Skeletal muscle cell (primary cell): Measurements from ENCODE around the gene ALDH3A2.
A peak's percentile ranks its signal among the peaks of the same experiment; 100 is the strongest.
"Not testable (repeated sequence)": the region's sequence is repeated elsewhere in the genome, so short reads cannot be mapped to it uniquely, and the experiment has no call there.

Experiments
- DNase-seq: peaks from one replicate; pipeline ENCODE4 v3.0.0-alpha.2; 2010; ENCODE audit warnings: low read depth
- H3K4me3 ChIP-seq: 2 replicates; pipeline ENCODE4 v1.5.1; 2011; ENCODE audit warnings: low read depth, mild to moderate bottlenecking, control low read depth, low read length, moderate library complexity

The ALDH3A2 gene

DNA sequence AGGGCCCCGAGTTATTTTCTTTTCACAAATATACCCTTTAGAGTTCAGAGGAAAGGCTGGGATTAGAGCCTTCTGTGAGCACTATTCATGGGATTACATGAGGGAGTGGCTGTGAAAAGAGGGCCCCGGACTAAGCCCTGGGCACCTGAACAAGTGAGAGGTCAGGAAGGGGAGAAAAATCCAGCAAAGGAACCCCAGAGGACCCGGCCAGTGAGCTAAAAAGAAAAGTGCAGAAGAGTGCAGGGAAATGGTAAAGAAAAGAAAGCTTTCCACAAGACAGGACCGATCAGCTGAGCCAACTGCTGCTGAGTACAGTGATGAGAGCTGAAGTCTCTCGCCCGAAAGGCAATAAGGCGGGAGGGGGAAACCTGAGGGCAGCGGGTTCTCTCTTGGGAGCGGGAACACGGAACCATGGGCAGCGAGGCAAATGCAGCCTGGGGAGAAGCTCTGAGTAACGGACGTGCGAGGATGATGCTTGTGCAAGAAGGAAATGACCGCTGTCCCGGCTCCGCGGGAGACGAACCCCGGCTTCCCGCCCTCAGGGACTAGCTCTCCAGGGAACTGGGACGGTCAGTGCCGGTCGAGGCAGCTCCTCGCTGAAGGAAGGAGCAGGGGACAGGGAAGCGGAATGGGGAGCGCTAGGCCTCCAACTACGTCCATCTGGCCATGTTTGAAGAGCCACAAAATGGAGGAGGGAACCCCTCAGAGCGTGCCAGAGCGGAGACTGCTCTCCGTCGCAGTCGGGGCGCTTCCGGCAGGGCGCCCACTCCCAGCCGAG is 665 bp upstream of the ALDH3A2 start:
- peak overlapping the region; percentile 69 for H3K4me3 ChIP-seq
- no peak for DNase-seq

DNA sequence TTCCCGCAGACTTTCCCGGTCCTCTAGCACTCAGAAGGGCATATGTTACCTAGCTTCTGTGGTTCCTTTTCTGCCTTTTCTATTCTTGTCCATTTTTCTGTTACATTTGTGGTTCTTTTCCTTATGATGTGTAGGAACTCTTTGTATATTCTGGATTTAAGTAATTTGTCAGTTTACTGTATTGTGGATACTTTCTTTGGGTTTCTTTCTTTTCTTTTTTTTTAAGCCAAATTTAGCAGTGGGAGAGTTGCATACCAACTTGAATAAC is 657 bp downstream of the ALDH3A2 start:
- no peak for DNase-seq
- peak overlapping the region; percentile 69 for H3K4me3 ChIP-seq

DNA sequence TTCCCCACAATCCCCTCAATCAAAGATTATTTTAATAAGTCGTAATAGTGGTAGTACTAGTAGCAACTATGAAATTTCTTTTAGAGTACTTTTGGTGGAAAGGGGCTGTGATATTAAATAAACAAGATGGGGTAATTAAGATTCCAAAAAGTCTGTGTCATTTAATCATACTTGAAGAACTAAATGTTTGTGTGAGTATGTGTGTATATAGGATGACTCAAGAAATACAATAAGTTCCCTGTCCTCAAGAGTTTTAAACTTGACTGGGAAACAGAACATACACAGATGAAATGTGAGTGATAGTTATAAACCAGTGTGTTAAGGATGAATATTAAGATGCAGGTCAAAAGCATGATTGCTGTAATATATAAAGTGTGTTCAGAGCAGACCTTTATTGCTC is 2.3 kb downstream of the ALDH3A2 start:
- H3K4me3 ChIP-seq, result no peak overlapping the region
- DNase-seq, result no peak

DNA sequence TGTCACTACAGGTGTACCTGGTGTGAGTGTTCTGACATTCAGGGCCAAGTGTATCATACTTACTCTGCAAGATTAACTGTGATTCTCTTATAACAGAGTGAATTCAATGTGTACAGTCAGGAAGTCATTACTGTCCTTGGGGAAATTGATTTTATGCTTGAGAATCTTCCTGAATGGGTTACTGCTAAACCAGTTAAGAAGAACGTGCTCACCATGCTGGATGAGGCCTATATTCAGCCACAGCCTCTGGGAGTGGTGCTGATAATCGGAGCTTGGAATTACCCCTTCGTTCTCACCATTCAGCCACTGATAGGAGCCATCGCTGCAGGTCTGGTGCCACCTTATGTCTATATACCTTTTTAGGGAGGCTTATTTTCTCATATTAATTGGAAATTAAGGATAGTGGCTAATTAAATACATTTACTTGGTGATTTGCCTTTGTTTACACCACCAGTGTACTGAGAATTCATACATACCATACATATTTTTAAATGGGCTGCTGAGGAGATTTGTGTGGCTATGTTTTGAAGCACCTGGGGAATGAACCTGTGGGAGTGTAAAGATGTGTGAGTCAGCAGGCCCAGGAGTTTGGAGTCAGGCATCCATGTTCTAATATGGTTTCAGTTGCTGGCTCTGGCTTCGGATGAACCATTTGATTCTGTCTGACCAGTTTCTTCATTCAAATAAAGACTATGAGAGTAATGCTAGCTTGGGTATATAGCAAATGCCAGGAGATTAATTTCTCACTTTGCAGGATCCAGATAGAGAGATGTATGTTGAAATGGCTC is 3.1 kb downstream of the ALDH3A2 start:
- no peak overlapping the region for H3K4me3 ChIP-seq
- no peak for DNase-seq

DNA sequence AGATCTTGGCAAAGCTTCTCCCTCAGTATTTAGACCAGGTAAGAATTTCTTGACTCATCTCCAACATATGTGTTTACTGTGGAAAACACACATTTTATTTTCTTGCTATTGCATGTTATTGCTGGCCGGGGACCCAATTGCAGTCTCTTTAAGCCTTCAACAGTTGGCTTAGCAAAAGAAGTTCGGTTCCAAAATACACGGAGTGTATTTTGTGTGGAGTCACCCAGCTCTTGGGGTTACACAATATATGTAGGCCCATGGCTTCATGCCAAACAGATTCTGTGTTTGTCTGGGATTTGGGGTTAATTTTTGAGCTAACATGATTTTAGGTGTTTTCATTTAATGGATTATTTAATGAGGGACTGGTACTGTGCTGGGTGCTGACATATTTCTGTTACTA is 4.0 kb downstream of the ALDH3A2 start:
- DNase-seq, result no peak
- H3K4me3 ChIP-seq, result no peak overlapping the region

DNA sequence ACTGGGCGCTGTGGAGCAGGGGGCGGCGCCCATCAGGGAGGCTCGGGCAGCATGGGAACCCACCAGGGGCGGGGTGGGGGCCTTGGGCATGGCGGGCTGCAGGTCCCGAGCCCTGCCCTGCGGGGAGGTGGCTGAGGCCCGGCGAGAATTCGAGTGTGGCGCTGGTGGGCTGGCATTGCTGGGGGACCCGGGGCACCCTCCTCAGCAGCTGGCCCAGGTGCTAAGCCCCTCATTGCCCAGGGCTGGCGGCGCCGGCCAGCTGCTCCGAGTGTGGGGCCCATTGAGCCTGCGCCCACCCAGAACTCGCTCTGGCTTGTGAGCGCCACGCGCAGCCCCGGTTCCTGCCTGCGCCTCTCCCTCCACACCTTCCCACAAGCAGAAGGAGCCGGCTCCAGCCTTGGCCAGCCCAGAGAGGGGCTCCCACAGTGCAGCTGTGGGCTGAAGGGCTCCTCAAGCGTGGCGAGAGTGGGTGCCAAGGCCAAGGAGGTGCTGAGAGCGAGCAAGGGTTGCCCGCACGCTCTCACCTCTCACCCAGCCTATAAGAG is 5.9 kb downstream of the ALDH3A2 start:
- no peak overlapping the region for H3K4me3 ChIP-seq
- DNase-seq, result no peak

DNA sequence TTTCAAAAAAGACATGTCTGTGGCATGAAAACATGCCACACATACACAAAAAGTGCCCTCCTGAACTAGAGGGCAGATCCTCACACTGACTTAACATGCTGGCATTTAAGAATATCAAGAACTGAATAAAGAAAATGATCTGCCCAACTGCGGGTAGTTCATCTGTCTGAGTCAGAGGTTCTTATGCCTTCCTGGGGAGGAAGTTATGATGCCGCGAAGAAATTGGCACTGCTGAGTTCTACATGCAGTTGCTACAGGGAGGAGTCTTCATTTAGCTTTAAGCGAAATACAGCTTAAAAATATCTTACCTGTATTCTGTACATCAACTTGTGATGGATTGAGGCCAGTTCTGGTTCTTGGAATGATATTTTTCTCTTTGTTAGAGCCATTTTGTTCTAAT is 6.3 kb downstream of the ALDH3A2 start:
- no peak for DNase-seq
- H3K4me3 ChIP-seq, result no peak overlapping the region

DNA sequence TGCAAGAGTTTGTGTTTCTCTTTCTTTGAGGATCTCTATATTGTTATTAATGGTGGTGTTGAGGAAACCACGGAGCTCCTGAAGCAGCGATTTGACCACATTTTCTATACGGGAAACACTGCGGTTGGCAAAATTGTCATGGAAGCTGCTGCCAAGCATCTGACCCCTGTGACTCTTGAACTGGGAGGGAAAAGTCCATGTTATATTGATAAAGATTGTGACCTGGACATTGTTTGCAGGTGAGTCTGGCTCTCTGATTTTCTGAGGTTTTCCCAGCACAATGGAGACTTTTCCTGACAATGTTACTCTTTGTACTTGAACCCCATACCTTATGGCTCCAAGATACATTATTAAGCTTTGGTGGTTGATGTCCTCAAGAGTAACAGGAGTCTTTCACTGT is 7.8 kb downstream of the ALDH3A2 start:
- DNase-seq, result no peak
- no peak overlapping the region for H3K4me3 ChIP-seq

DNA sequence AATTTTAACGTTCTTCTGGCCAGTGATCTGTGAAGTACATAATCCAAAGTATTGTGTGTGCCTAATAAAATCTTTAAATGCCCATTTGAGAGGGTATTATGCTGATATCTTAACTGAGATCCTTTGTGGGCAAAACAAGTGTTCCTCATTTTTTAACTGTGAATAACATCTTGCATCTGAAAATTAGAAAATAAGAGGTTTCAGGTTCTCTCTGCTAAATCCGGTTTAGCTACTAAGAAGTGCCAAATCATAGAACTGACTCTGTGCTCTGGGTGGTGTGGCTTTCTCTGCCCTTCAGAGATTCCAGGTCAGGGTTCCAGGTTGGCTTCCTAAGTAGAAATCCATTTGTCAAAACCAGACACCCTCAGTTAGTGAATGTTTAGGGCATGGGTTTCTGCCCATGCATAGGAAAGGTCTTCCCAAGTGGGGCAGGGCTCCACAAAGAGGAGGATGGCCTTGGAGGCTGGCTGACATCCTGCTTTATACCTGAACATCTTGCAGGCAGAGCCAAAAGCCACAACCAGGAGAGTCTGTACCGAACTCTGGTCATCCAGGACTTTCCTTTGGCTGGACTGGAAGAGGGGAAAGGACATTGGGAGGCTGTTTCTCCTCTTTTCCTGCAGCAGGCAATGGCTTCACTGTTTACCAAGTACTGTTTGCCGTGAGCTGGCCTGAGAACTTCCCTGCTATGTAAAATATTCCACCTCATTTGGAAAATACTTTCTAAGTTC is 8.5 kb downstream of the ALDH3A2 start:
- no peak overlapping the region for H3K4me3 ChIP-seq
- DNase-seq, result no peak

DNA sequence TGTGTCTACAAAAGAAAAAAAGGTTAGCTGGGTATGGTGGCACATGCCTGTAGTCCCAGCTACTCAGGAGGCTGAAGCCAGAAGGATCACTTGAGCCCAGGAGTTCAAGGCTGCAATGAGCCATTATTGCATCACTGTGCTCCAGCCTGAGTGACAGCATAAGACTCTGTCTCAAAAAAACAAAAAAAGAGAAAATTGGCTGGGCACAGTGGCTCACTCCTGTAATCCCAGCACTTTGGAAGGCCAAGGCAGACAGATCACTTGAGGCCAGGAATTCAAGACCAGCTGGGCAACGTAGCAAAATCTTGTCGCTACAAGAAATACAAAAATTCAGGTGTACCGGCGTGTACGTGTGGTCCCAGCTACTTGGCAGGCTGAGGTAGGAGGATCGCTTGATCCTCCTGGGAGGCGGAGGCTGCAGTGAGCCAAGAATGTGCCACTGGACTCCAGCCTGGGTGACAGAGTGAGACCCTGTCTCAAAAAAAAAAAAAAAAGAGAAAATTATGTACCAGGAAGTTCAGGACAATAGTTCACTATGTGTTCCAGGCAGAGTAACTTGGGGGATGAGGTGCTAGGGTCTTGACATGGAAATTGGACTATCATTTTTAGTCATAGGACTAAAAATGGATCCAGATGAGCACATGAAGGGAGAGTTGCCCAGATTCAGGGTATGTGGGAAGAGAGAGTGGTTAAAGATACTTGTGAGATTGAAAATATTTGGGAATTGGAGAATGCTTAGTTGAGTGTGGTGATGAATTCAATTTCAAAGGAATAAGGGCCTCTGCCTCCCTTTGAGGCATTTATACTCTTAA is 11.0 kb downstream of the ALDH3A2 start:
- H3K4me3 ChIP-seq, result no peak overlapping the region
- DNase-seq, result no peak

DNA sequence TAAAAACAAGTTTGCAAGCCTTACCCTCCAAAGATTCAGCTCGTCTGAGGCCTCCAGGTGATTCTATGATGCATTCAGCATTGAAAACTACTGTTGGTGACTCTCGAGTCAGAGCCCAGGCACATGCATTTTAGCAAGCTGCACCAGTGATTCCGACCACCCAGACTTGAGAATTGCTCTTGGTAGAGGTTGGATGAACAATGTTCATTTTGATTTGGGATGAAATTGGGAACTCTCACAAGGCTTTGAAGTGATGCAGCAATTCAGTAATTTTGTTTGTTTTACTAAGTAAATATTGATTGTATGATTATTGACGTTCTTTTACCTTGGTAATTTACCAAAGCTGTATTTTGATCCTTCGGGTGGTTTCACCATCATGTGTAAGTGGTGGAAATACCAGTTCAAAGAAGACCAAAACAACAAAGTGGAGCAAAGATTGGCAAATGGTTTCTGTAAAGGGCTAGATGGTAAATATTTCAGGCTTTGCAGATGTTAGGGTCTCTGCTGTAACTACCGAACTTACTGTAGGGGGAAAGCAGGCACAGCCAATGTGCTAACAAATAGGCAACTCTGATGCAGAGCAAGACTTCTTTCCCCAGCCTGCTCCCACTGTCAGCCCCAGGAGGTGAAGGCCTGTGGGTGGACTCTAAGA is 11.8 kb downstream of the ALDH3A2 start:
- DNase-seq, result no peak
- H3K4me3 ChIP-seq, result no peak overlapping the region

DNA sequence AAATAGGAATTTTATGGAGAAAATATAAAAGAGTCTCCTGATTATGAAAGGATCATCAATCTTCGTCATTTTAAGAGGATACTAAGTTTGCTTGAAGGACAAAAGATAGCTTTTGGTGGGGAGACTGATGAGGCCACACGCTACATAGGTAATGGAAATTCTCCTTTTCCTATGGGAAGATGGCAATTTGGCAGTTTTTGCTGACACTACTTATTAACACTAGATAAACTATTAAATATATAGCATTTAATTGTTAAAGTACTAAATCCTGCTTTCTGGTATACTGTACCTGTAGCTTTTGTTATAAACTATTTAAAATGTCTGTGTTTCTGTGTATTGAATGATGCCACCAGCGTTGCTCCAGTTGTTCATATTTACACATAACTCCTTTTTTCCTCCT is 12.6 kb downstream of the ALDH3A2 start:
- no peak for DNase-seq
- H3K4me3 ChIP-seq, result no peak overlapping the region

DNA sequence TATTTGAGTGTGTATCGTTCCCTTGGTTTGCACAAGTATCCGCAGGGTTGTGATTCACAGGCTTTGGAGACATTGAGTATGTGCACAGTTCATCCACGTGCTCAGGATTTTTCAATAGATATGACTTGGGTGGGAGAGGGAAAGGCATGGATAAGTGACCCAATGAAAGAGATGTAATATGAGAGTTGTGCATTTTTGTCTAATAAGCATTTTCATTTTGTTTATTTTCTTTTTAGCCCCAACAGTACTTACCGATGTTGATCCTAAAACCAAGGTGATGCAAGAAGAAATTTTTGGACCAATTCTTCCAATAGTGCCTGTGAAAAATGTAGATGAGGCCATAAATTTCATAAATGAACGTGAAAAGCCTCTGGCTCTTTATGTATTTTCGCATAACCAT is 14.5 kb downstream of the ALDH3A2 start:
- DNase-seq, result no peak
- no peak overlapping the region for H3K4me3 ChIP-seq

DNA sequence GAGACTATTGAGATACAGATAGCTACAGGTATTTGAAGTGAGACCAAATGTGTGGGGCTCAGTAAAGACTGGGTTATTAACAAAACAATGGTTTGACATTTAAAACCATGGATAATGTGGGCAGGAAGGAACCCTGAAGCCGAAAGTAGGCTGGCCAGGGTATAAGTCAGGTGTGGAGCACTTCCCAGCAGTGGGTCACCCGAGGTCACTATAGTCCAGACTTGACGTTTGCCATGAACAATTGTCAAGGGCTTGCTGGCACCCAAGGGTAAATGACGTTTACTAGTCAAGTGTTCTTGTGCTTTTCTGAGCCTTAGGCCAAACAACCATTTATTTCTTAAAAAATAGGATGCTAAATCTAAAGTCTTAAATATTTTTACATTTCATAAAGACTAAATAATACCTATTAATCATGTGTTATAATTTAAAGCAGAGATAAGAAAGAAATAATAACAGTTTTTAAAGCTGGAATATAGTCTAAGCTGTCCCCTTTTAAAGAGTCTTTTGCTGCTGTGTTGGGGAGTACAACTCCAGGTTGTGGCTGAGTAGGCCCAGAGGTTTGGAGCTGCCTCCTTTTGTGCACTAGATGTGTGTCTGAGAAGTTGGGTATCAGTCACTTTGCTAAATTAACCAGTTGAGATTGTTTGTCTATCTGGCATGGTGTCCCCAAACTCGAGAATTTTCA is 15.7 kb downstream of the ALDH3A2 start:
- no peak for DNase-seq
- no peak overlapping the region for H3K4me3 ChIP-seq

DNA sequence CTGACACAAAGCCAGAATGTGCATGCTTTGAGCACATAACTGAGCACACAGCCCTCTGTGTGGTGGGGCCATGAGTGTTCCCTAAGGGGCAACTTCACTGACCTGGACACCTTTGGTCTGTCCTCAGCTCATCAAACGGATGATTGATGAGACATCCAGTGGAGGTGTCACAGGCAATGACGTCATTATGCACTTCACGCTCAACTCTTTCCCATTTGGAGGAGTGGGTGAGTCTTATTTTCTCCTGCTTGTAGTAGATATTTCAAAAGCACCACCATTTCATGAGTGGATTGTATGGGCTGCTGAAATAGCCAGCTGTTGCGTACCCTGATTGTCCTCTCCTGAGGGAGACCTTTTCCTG is 16.2 kb downstream of the ALDH3A2 start:
- no peak overlapping the region for H3K4me3 ChIP-seq
- no peak for DNase-seq

DNA sequence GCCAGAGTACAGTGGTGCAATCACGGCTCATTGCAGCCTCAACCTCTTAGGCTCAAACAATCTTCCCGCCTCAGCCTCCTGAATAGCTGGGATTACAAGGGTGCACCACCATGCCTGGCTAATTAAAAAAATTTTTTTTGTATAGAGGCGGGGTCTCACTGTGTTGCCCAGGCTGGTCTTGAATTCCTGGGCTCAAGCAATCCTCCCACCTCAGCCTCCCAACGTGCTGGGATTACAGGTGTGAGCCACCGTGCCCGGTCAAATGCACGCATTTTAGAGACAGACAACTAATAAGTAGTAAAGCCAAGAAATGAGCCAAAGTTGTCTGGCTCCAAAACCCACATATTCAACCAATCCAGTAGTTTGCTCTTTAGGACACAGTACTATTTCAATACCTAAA is 21.1 kb downstream of the ALDH3A2 start:
- H3K4me3 ChIP-seq, DNase-seq: not testable (repeated sequence)

DNA sequence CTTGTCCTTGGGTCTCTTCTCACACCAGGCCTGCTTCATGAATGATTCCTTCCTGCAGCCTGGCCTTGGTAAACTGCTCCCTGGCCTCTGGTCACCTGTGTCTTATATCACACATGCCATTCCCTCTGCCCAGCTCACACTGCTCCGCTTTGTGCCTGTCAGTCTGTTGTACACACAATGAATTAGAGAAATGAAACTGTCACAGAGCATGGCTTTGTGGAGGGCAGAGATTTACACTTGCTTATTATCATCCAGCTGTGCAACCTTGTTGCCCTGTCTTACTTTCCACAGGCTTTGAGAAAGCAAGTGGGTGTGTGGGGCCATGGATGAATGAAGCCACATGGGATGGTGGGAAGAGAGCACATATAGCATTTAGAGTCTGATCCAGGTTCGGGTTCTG is 22.4 kb downstream of the ALDH3A2 start:
- no peak for DNase-seq
- H3K4me3 ChIP-seq, result no peak overlapping the region

DNA sequence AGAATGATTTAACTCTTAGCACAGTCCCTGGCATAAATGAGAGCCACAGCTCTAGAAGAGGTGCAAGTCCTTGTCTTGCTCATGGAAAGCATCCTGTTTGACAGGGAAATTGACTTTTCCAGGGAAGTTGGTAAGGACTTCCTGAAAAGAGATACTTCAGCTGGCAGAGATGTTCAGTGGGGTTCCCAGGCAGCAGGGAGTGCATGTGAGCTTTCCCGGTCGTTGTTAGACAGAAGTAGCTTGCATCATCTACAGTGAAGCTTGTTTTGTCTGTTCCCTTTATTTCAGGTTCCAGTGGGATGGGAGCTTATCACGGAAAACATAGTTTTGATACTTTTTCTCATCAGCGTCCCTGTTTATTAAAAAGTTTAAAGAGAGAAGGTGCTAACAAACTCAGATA is 22.9 kb downstream of the ALDH3A2 start:
- DNase-seq, result no peak
- H3K4me3 ChIP-seq, result no peak overlapping the region
